IPS DF 6.9 (cell line): ENCODE results near the gene DUSP23.

Source experiments
- DNase-seq: peaks from one replicate; pipeline ENCODE4 v3.0.0-alpha.2; 2013; ENCODE audit warnings: low read depth, low spot score
- H3K27ac ChIP-seq: one replicate; pipeline ENCODE4 v1.5.1; 2013; ENCODE audit warnings: low read length, control low read depth
- H3K27me3 ChIP-seq: 2 replicates; pipeline ENCODE4 v1.6.1; 2013; ENCODE audit warnings: mild to moderate bottlenecking, low read length; ENCODE audit not compliant: control insufficient read depth, insufficient read depth
- H3K36me3 ChIP-seq: 2 replicates; pipeline ENCODE4 v1.6.1; 2013; ENCODE audit warnings: low read length; ENCODE audit not compliant: control insufficient read depth, insufficient read depth
- H3K4me1 ChIP-seq: 2 replicates; pipeline ENCODE4 v1.6.1; 2013; ENCODE audit warnings: low read length; ENCODE audit not compliant: control insufficient read depth, insufficient read depth
- H3K4me3 ChIP-seq: 2 replicates; pipeline ENCODE4 v1.5.1; 2013; ENCODE audit warnings: mild to moderate bottlenecking, low read length
- H3K9me3 ChIP-seq: 2 replicates; pipeline ENCODE4 v1.6.1; 2013; ENCODE audit warnings: low read length, inconsistent platforms; ENCODE audit not compliant: control insufficient read depth, insufficient read depth
- WGBS: extraction: QIAGEN DNeasy Blood & Tissue Kit; methylation state at CpG from one replicate; pipeline ENCODE4 v1.1.7; 2013; ENCODE audit warnings: mixed read lengths, missing lambda C conversion rate; ENCODE audit not compliant: insufficient read length, insufficient coverage; 5-methylcytosine and 5-hydroxymethylcytosine counted together

The DUSP23 gene

GRCh38 chr1:159755451-159756007, 25.2 kb upstream of the DUSP23 start:
- Histone ChIP-seq H3K4me3 (no peak overlapping the region), H3K36me3 (no peaks in the 10 kb centered on the region), H3K9me3 (no peaks in the 10 kb centered on the region), H3K27me3 (no peaks in the 10 kb centered on the region), H3K4me1 (no peaks in the 10 kb centered on the region), H3K27ac (no peak overlapping the region)
- WGBS: no CpG with 5 or more reads among the region's 3 CpGs
- no peak for DNase-seq

DNA sequence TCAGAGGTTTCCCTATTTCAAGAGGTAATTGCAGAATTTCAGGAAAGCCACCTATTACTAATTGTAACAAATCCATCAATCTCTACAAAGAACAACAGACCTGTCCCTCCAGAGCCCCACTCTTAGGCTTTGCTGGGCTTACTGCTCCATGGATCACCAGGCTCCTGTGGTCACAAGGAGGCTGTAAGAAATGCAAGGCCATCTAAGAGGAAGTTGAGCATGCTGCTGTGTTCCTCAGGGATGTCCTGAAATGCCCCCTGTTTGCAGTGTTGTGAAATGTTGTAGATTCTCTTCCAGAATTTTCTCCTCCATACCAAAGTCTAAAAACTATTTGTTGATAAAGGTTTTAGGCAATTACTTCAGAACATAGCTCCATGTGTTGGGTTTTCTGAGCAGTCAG, 24.4 kb upstream of the DUSP23 start:
- no peaks in the 10 kb centered on the region for H3K9me3 ChIP-seq
- DNase-seq: no peak
- no peaks in the 10 kb centered on the region for H3K27me3 ChIP-seq
- H3K4me3 ChIP-seq: no peak overlapping the region
- no peak overlapping the region for H3K27ac ChIP-seq
- no peaks in the 10 kb centered on the region for H3K36me3 ChIP-seq
- no peaks in the 10 kb centered on the region for H3K4me1 ChIP-seq

DNA sequence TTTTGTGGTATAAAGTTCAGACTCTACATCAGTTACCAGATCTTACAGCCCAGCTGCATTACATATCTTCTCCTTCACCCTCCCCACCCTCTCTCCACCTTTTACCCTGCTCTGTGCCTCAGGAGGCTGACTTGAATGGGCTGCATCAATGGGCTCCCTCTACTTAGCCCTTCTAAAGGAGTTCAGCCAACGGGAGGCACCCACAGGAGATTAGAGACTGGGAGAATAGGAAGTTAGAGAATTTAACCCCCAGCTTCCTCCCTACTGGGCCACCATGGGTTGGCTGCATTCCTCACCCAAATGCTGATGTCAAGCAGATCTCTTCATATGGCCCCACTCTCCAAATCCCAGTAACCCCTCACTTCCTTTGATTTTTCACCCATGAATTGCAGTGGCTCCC, 17.1 kb upstream of the DUSP23 start:
- Histone ChIP-seq H3K4me1 (no peaks in the 10 kb centered on the region), H3K36me3 (no peaks in the 10 kb centered on the region), H3K4me3 (no peak overlapping the region), H3K27ac (no peak overlapping the region), H3K9me3 (no peaks in the 10 kb centered on the region), H3K27me3 (no peaks in the 10 kb centered on the region)
- WGBS: no CpG with 5 or more reads among the region's 1 CpG
- DNase-seq: no peak

GRCh38 chr1:159765806-159766205, 15.0 kb upstream of the DUSP23 start:
- no CpG with 5 or more reads among the region's 3 CpGs for WGBS
- no peaks in the 10 kb centered on the region for H3K9me3 ChIP-seq
- H3K27me3 ChIP-seq: no peaks in the 10 kb centered on the region
- DNase-seq: no peak
- no peak overlapping the region for H3K27ac ChIP-seq
- H3K36me3 ChIP-seq: no peaks in the 10 kb centered on the region
- H3K4me1 ChIP-seq: no peaks in the 10 kb centered on the region
- no peak overlapping the region for H3K4me3 ChIP-seq

GRCh38 chr1:159771127-159771895, 9.5 kb upstream of the DUSP23 start:
- Histone ChIP-seq H3K4me1 (no peaks in the 10 kb centered on the region), H3K9me3 (no peaks in the 10 kb centered on the region), H3K27ac (no peak overlapping the region), H3K4me3 (no peak overlapping the region), H3K27me3 (no peaks in the 10 kb centered on the region), H3K36me3 (no peaks in the 10 kb centered on the region)
- no CpG with 5 or more reads among the region's 2 CpGs for WGBS
- DNase-seq: no peak

DNA sequence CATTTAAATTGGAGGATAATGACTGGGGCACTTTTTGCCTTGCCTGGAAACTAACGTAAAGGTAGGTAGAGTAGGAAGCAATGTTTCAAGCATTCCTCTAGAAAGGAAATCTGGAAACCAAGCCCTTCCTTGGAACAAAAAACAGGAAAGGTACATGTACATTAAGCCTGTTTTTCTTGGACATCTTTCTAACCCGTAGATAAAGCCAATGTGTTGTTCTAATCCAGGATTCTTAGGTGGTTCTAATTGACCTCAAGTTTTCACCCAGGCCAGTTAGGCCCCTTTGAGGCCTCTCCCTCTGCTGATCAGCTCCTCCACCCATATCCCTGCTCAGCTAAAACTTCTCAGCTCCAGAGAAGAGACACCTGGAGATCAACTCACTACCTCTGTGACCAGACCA, 6.3 kb upstream of the DUSP23 start:
- Histone ChIP-seq H3K27ac (no peak overlapping the region), H3K4me3 (no peak overlapping the region), H3K4me1 (no peaks in the 10 kb centered on the region), H3K36me3 (no peaks in the 10 kb centered on the region), H3K27me3 (no peaks in the 10 kb centered on the region), H3K9me3 (no peaks in the 10 kb centered on the region)
- WGBS: no CpG with 5 or more reads among the region's 2 CpGs
- DNase-seq: no peak

GRCh38 chr1:159775716-159776115, 5.0 kb upstream of the DUSP23 start:
- H3K36me3 ChIP-seq: no peaks in the 10 kb centered on the region
- DNase-seq: no peak
- no peak overlapping the region for H3K4me3 ChIP-seq
- no peaks in the 10 kb centered on the region for H3K27me3 ChIP-seq
- no peak overlapping the region for H3K27ac ChIP-seq
- no peaks in the 10 kb centered on the region for H3K9me3 ChIP-seq
- WGBS: no CpG with 5 or more reads among the region's 2 CpGs
- H3K4me1 ChIP-seq: no peaks in the 10 kb centered on the region

DNA sequence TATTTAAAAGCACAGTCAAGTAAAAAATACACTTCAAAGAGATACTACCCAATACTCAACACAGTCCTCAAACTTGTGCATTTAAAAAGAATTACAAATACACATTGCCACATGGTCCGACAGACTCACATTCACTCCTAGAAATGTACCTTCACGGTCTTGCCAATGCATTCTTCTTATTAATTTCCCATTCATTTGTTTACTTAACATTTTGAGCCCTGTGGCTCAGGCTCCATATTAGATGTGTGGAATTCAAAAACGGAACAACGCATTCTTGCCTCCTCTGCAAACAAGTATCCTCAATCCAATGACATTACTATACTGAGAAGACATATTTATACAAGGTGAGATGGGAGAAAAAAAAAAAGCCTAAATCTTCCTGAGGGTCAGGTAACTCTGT, 2.5 kb upstream of the DUSP23 start:
- Histone ChIP-seq H3K36me3 (no peaks in the 10 kb centered on the region), H3K27ac (no peak overlapping the region), H3K4me3 (no peak overlapping the region), H3K9me3 (no peaks in the 10 kb centered on the region), H3K4me1 (peaks cover 3% of the 10 kb centered on the region), H3K27me3 (no peaks in the 10 kb centered on the region)
- WGBS: no CpG with 5 or more reads among the region's 4 CpGs
- DNase-seq: no peak

DNA sequence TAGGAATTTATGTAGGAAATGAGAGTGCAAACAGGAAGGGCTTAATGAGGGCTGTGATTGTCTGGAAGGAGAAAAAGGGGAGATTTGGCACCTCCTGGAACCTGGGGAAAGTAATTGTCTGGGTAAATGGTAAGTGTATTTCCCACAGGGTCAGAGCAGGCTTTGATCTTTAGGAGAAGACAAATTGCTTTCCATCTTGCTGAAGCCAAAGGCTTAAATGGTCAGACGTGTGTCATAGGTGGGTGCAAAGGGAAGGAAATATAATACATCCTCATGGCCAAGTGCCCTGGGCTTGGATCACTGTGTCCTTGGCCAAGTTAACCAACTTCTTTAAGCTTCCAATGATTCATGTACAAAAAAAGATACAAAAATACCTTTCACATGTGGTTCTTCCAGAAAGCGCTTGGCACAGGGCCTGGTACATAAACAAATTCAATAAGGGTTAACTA, 1.3 kb upstream of the DUSP23 start:
- Histone ChIP-seq H3K27ac (no peak overlapping the region), H3K4me3 (no peak overlapping the region), H3K4me1 (peaks cover 5% of the 10 kb centered on the region), H3K9me3 (no peaks in the 10 kb centered on the region), H3K36me3 (no peaks in the 10 kb centered on the region), H3K27me3 (no peaks in the 10 kb centered on the region)
- no peak for DNase-seq
- no CpG with 5 or more reads among the region's 2 CpGs for WGBS

GRCh38 chr1:159781992-159782391, 1.2 kb downstream of the DUSP23 start:
- no peak overlapping the region for H3K27ac ChIP-seq
- H3K4me3 ChIP-seq: no peak overlapping the region
- WGBS: no CpG with 5 or more reads among the region's 12 CpGs
- DNase-seq: no peak
- H3K27me3 ChIP-seq: no peaks in the 10 kb centered on the region
- H3K9me3 ChIP-seq: no peaks in the 10 kb centered on the region
- H3K36me3 ChIP-seq: no peaks in the 10 kb centered on the region
- H3K4me1 ChIP-seq: peaks cover 5% of the 10 kb centered on the region

GRCh38 chr1:159783724-159784123, 3.0 kb downstream of the DUSP23 start:
- Histone ChIP-seq H3K4me1 (peaks cover 5% of the 10 kb centered on the region), H3K27ac (no peak overlapping the region), H3K27me3 (no peaks in the 10 kb centered on the region), H3K4me3 (no peak overlapping the region), H3K9me3 (no peaks in the 10 kb centered on the region), H3K36me3 (no peaks in the 10 kb centered on the region)
- WGBS: no CpG with 5 or more reads among the region's 1 CpG
- DNase-seq: no peak
